T-helper 9 cell (primary cell): ENCODE data around the gene XPOT.
A peak's percentile ranks its signal among the peaks of the same experiment; 100 is the strongest.

Experiments
- DNase-seq: peaks from one replicate; pipeline ENCODE4 v3.0.0-alpha.2; 2020

Gene XPOT

DNA sequence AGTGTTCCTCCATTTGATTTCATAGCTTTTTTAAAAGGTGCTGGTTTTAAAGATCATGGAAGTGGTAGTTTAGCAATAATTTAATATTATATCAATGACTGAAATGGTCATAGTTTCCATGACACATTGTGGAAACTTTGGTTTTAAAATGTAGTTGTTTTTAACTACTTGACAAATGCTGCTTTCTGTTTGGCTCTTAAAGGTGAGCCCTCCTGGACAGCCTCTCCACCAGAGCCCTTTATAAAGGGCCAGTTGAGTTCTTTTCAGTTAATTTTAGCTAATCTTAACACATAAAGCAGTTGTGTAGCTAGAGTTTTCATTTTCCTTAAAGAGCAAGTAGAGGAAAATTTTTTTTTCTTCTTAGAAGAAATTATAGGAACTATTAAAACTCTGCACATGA lies 14.0 kb downstream of the XPOT start:
- DNase-seq: no peak

- no peak for DNase-seq
These were observed 15.5 kb downstream of the XPOT start for GRCh38 chr12:64419696-64420095.

GRCh38 chr12:64427988-64428387 lies 23.8 kb downstream of the XPOT start:
- DNase-seq: no peak

DNA sequence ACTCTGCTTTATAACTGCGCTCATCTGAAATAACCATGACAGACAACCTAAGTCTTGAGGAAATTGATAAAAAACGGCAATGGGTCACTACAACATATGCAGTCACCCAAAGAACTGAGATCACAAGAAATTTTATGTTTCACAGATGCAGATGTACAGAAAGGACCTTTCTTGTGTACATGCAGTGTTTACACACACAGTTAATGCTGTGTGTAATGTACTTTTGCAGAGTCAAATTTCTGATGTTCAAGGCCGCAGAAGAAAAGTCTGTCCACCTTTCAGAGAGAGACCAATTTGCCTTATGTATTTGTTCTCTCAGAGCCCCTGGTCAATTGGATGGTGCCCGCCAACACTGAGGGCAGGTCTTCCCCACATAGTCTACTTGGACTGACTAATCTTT lies 24.8 kb downstream of the XPOT start:
- DNase-seq: no peak

- DNase-seq: no peak
These were observed 26.7 kb downstream of the XPOT start for GRCh38 chr12:64430886-64431285.

DNA sequence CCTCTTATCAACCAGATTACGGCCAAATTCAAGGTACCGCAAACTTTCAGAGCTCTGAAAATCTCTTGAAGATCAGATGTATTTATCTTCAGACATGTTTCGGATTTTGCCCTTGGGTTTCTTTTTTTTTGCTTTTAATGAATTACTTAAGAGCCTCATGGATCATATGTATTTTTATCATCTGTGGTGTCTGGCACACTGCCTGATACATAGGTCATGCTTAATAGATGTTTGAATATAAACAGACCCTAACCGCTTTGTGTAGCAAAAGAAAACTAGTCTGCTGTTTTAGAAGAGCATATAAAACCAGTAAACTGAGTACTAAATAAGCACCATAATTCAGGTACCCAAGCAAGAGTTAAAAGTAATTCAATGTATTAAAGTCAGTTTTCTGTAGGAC lies 27.6 kb downstream of the XPOT start:
- no peak for DNase-seq

DNA sequence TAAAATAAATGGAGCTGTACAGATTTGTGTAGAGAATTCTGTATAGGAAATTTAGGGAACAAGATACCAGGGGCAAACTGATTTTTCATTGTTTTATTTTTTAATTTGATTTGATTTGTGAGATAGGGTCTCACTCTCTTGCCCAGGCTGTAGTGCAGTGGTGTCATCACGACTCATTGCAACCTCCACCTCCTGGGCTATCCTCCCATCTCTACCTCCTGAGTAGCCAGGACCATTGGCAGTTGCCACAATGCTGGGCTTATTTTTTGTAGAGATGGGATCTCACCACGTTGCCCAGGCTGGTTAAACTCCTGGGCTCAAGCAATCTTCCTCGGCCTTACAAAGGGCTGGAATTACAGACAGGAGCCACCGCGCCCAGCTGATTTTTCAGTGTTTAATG lies 29.7 kb downstream of the XPOT start:
- DNase-seq: no peak

DNA sequence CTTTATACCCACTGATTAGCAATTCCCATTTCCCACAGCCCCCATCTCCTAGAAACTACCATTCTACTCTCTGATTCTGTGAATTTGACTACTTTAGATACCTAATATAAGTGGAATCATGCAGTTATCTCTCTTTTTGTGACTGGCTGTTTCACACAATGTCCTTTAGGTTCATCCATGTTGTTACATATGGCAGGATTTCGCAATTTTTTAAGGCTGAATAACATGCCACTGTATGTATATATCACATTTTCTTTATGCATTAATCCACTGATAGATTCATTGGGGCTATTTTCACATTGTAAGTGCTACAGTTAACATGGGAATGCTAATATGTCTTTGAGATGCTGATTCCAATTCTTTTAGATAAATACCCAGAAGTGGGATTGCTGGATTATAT lies 35.9 kb downstream of the XPOT start:
- no peak for DNase-seq

- no peak for DNase-seq
These were observed 41.3 kb downstream of the XPOT start for GRCh38 chr12:64445490-64445889.

- no peak for DNase-seq
These were observed 42.1 kb downstream of the XPOT start for GRCh38 chr12:64446295-64446694.

- DNase-seq: no peak
These were observed 46.0 kb downstream of the XPOT start for GRCh38 chr12:64450057-64450640.

- DNase-seq: no peak
These were observed 46.7 kb downstream of the XPOT start for GRCh38 chr12:64450711-64451486.

- peak; percentile 38 for DNase-seq
These were observed 47.7 kb downstream of the XPOT start, which contains the start of gene TBK1 for GRCh38 chr12:64451687-64452558. Gene TBK1, plus strand, starts transcription at chr12:64452120. Its CDS starts 3,751 bp downstream, at chr12:64455871.

GRCh38 chr12:64452559-64453329 lies 48.6 kb downstream of the XPOT start:
- no peak for DNase-seq

DNA sequence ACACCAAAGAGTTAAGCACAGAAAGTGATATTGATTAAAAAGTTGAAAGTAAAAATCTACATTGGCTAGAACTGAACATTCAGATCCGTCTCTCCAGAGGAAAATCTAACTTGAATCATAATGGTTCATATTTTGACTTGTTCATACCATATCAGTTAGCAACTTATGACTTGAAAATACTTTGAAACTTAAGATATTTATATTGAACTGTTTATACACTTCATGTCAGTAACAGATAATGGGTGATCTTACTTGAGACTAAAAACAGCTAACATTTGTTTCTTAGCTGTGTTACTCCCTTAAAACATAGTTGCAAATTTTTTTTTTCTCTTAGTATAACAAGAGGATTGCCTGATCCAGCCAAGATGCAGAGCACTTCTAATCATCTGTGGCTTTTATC lies 51.3 kb downstream of the XPOT start:
- no peak for DNase-seq

- DNase-seq: no peak
These were observed 51.9 kb downstream of the XPOT start for GRCh38 chr12:64456119-64456518.

DNA sequence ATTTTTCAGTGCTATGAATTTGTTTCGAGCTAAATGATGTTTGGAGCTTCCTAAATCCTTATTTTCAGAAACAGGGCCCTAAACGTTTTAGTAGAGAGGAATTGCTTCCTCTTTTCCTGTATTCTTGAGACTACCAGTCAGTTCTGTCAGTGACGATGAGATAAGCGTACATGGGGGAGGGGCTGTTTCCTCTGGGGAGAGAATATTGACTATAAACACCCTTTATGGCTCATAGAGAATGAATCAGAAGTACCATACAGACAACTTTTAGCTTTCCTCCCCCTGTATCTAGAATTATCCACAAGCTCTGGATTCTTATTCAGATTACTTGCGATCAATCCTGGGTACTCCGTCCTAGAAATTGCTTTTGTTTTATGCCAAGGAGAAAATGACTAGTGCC lies 52.8 kb downstream of the XPOT start:
- DNase-seq: no peak

GRCh38 chr12:64457466-64457865 lies 53.3 kb downstream of the XPOT start:
- DNase-seq: no peak

GRCh38 chr12:64457923-64458322 lies 53.7 kb downstream of the XPOT start:
- DNase-seq: no peak

GRCh38 chr12:64459394-64459891 lies 55.3 kb downstream of the XPOT start:
- no peak for DNase-seq

DNA sequence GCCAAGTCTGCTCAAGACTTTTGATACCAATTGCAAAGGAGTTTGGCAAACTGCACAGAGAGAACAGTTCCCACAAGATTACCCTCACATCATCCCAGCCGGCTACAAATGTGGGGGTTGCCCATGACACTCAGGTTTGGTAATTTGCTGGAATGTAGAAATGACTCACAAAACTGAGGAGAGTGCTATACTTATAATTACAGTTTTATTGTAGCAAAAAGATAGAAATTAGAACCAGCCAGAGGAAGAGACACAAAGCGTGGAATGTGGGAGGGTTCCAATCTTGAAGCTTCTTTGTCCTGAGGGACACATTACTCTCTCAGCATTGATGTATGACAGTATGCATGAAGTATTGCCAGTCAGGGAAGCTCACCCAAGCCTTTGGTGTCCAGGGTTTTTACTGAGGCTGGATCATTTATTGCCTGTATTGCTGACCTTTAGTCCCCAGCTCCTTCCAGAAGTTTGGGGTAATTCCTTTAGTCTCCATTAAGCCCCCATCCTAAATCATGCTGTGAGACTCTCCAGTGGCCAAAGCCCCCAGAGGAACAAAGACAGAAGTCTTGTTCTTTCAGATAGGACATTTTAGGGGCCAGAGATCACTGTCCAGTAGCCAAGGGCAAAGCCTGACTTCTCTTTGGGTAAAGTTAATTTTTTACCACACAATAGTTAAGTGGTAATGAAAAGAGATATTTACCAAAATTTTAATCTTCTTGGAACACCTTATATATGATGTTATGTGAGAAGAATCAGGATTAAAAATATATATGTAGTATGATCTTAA lies 57.6 kb downstream of the XPOT start:
- DNase-seq: no peak

DNA sequence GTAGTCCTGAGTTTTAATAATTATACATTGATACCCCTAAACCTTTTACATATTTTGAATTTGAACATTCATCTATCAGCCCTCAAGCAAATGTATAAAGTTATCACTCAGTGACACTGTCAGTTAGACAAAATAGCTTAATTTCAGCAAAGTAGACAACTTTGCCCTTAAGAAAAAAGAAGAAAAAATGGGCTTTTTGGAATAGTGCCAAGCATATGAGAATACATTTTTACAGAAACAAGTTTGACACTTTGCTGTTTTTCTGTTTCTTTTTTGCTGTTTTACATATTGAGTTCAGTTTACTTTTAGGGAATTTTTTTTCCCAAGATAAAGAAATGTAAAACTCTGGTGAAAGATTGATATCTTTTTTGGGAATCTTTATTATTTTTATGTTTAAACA lies 62.0 kb downstream of the XPOT start:
- no peak for DNase-seq
